ENCODE data around the gene LLGL2.

DNA sequence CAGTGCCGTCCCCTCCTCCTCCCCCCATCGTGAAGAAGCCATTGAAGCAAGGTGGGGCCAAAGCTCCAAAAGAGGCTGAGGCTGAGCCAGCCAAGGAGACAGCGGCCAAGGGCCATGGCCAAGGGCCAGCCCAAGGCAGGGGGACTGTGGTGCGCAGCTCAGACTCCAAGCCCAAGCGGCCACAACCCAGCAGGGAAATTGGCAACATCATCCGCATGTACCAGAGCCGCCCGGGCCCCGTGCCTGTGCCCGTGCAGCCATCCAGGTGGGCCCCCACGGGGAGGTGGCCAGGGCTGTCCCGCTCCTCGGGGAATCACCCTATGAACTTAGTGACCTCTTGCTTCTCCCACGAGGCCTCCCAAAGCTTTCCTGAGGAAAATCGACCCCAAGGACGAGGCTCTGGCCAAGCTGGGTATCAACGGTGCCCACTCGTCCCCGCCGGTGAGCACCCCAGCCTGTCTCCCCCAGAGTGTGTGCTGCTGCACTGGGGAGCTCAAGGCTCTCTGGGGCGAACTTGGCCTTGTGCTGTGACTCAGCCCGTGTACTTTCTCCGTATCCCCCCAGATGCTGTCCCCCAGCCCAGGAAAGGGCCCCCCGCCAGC is 91.1 kb downstream of the LLGL2 start:
- no peak for TF ChIP-seq REST (IDR thresholded peaks at IDR 0.05; ENCODE audit: insufficient read depth in 1 of 2, low read depth in 2 of 2, low read length in 2 of 2)
- TF ChIP-seq TAF1 (IDR thresholded peaks at IDR 0.05; ENCODE audit: borderline replicate concordance, insufficient read depth, low read length), result no peak
- no peak for TF ChIP-seq POLR2AphosphoS5 (IDR thresholded peaks at IDR 0.05; ENCODE audit: low read depth, low read length)
- no peak for TF ChIP-seq FOXP2 (optimal IDR thresholded peaks at IDR 0.05; ENCODE audit: borderline replicate concordance, extremely low read depth, extremely low read length, insufficient read depth)

Measured in PFSK-1 (cell line).